Suprapubic skin (tissue), 4 donors: ENCODE measurements around the gene SH2D6. TPM values are rescaled to one million over a fixed set of nuclear protein-coding genes. Genes with fewer than 3 reads are reported as not detected.

Experiments
- DNase-seq, 2 donors: peaks; one replicate each; pipeline ENCODE4 v3.0.0-alpha.2; 2019; ENCODE audit warnings: low spot score in 2 of 2
- H3K27ac ChIP-seq: fragments of 200-600 bp; sonication (generic); one replicate; pipeline ENCODE4 v1.5.1; 2019
- H3K27me3 ChIP-seq: fragments of 200-600 bp; sonication (generic); one replicate; pipeline ENCODE4 v1.5.1; 2019
- H3K36me3 ChIP-seq: fragments of 200-600 bp; sonication (generic); one replicate; pipeline ENCODE4 v1.5.1; 2019
- H3K4me1 ChIP-seq: fragments of 200-600 bp; sonication (generic); one replicate; pipeline ENCODE4 v1.5.1; 2019
- H3K4me3 ChIP-seq: fragments of 200-600 bp; sonication (generic); one replicate; pipeline ENCODE4 v1.5.1; 2019; ENCODE audit warnings: mild to moderate bottlenecking
- H3K9me3 ChIP-seq: fragments of 200-600 bp; sonication (generic); one replicate; pipeline ENCODE4 v1.5.1; 2019
- CTCF ChIP-seq, 2 donors: fragments of 200-600 bp in 1 of 2; fragments of 450-650 bp in 1 of 2; sonication (generic) in 1 of 2; IDR thresholded peaks; one replicate each; pipeline ENCODE4 v1.5.1; 2016 to 2019; ENCODE audit warnings: antibody characterized with exemption in 2 of 2, mild to moderate bottlenecking in 1 of 2, moderate library complexity in 1 of 2
- EP300 ChIP-seq: sonication (generic); formaldehyde crosslinking; IDR thresholded peaks from one replicate; pipeline ENCODE4 v1.6.1; 2017; ENCODE audit warnings: antibody characterized with exemption
- POLR2A ChIP-seq, 2 donors: fragments of 450-650 bp; IDR thresholded peaks; one replicate each; pipeline ENCODE4 v1.6.1; 2017; ENCODE audit warnings: antibody characterized with exemption in 2 of 2, mild to moderate bottlenecking in 2 of 2, moderate library complexity in 2 of 2
- POLR2AphosphoS5 ChIP-seq, 3 donors: sonication (generic); formaldehyde crosslinking; IDR thresholded peaks; one replicate each; pipeline ENCODE4 v1.6.1; 2017; ENCODE audit warnings: antibody characterized with exemption in 3 of 3
- WGBS: methylation state at CpG from one replicate; pipeline ENCODE4 v1.1.5; 2018; 5-methylcytosine and 5-hydroxymethylcytosine counted together
- total RNA-seq, 4 donors: library from RNA; depleted of rRNA; stranded (reverse); fragments of >200 nt; gene quantifications; one replicate each; pipeline ENCODE4 v1.1.0, GENCODE V29; 2016

The SH2D6 gene
- total RNA-seq, 4 donors from 2014 or later = not detected

GRCh38 chr2:85387754-85388153, 30.8 kb upstream of the SH2D6 start:
- peaks cover 71% of the 10 kb centered on the region for H3K36me3 ChIP-seq
- 81% methylated on average over 2 of the region's 2 CpGs for WGBS
- peaks cover 5% of the 10 kb centered on the region for H3K4me1 ChIP-seq
- H3K27me3 ChIP-seq = no peaks in the 10 kb centered on the region
- no peak for DNase-seq
- no peak overlapping the region for H3K4me3 ChIP-seq
- H3K9me3 ChIP-seq = no peaks in the 10 kb centered on the region
- no peak overlapping the region for H3K27ac ChIP-seq
- TF ChIP-seq CTCF (IDR thresholded peaks at IDR 0.05) (no peak), POLR2AphosphoS5 (IDR thresholded peaks at IDR 0.05) (no peak), POLR2A (IDR thresholded peaks at IDR 0.05) (no peak), EP300 (no peak)

- Histone ChIP-seq H3K27me3 (no peaks in the 10 kb centered on the region), H3K9me3 (no peaks in the 10 kb centered on the region), H3K36me3 (peaks cover 68% of the 10 kb centered on the region), H3K4me3 (no peak overlapping the region), H3K4me1 (peaks cover 8% of the 10 kb centered on the region), H3K27ac (no peak overlapping the region)
- WGBS = 81% methylated on average over 7 of the region's 9 CpGs
- TF ChIP-seq CTCF (IDR thresholded peaks at IDR 0.05) (no peak), POLR2AphosphoS5 (IDR thresholded peaks at IDR 0.05) (no peak), EP300 (no peak), POLR2A (IDR thresholded peaks at IDR 0.05) (no peak)
- DNase-seq = peak in 1 of 2 donors; percentile 37
Measured at GRCh38 chr2:85388878-85389538, 29.5 kb upstream of the SH2D6 start.

GRCh38 chr2:85390941-85391669, 27.4 kb upstream of the SH2D6 start:
- Histone ChIP-seq H3K36me3 (peaks cover 72% of the 10 kb centered on the region), H3K27me3 (no peaks in the 10 kb centered on the region), H3K9me3 (no peaks in the 10 kb centered on the region), H3K27ac (no peak overlapping the region), H3K4me1 (peaks cover 28% of the 10 kb centered on the region), H3K4me3 (no peak overlapping the region)
- DNase-seq = peak in 1 of 2 donors; percentile 74
- WGBS = 68% methylated on average over 6 of the region's 11 CpGs
- TF ChIP-seq EP300 = no peak
- no peak for TF ChIP-seq POLR2A (IDR thresholded peaks at IDR 0.05)
- TF ChIP-seq POLR2AphosphoS5 (IDR thresholded peaks at IDR 0.05) = no peak
- TF ChIP-seq CTCF (IDR thresholded peaks at IDR 0.05) = peak in 1 of 2 donors; percentile 59

GRCh38 chr2:85393836-85394235, 24.7 kb upstream of the SH2D6 start:
- 50% methylated on average over 4 of the region's 4 CpGs for WGBS
- peaks cover 52% of the 10 kb centered on the region for H3K4me1 ChIP-seq
- DNase-seq = peak in 1 of 2 donors; percentile 54

More at GRCh38 chr2:85393836-85394235, 24.7 kb upstream of the SH2D6 start:
- TF ChIP-seq EP300 (no peak), CTCF (IDR thresholded peaks at IDR 0.05) (no peak), POLR2AphosphoS5 (IDR thresholded peaks at IDR 0.05) (no peak), POLR2A (IDR thresholded peaks at IDR 0.05) (no peak)
- Histone ChIP-seq H3K9me3 (no peaks in the 10 kb centered on the region), H3K4me3 (no peak overlapping the region), H3K36me3 (peaks cover 55% of the 10 kb centered on the region), H3K27ac (peak overlapping the region; percentile 33), H3K27me3 (no peaks in the 10 kb centered on the region)
